NCI-H524 treated with DMSO at 0.1 percent for 48 hours (cell line): ENCODE data around the gene RAB44.
"Not testable (repeated sequence)": the region's sequence is repeated elsewhere in the genome, so short reads cannot be mapped to it uniquely, and the experiment has no call there.

Experiments
- DNase-seq: peaks from one replicate; lab custom pipeline; 2025; lab: John Stamatoyannopoulos, UW

Gene RAB44

DNA sequence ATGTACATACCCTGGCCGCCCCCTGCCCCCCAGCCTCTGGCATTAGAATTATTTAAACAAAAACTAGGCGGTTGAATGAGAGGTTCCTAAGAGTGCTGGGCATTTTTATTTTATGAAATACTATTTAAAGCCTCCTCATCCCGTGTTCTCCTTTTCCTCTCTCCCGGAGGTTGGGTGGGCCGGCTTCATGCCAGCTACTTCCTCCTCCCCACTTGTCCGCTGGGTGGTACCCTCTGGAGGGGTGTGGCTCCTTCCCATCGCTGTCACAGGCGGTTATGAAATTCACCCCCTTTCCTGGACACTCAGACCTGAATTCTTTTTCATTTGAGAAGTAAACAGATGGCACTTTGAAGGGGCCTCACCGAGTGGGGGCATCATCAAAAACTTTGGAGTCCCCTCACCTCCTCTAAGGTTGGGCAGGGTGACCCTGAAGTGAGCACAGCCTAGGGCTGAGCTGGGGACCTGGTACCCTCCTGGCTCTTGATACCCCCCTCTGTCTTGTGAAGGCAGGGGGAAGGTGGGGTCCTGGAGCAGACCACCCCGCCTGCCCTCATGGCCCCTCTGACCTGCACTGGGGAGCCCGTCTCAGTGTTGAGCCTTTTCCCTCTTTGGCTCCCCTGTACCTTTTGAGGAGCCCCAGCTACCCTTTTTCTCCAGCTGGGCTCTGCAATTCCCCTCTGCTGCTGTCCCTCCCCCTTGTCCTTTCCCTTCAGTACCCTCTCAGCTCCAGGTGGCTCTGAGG, 11.5 kb upstream of the RAB44 start:
- DNase-seq, result no peak

DNA sequence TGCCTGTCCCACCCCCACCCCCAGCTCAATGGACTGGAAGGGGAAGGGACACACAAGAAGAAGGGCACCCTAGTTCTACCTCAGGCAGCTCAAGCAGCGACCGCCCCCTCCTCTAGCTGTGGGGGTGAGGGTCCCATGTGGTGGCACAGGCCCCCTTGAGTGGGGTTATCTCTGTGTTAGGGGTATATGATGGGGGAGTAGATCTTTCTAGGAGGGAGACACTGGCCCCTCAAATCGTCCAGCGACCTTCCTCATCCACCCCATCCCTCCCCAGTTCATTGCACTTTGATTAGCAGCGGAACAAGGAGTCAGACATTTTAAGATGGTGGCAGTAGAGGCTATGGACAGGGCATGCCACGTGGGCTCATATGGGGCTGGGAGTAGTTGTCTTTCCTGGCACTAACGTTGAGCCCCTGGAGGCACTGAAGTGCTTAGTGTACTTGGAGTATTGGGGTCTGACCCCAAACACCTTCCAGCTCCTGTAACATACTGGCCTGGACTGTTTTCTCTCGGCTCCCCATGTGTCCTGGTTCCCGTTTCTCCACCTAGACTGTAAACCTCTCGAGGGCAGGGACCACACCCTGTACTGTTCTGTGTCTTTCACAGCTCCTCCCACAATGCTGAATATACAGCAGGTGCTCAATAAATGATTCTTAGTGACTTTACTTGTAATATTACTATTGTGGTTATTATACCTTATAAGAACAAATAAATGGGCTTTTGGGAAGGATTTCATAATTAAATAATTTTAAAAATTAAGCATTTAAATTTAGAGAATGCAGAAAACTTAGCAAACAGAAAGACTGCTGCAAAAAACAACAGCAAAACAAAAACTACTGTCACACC, 10.7 kb upstream of the RAB44 start:
- DNase-seq, result no peak

DNA sequence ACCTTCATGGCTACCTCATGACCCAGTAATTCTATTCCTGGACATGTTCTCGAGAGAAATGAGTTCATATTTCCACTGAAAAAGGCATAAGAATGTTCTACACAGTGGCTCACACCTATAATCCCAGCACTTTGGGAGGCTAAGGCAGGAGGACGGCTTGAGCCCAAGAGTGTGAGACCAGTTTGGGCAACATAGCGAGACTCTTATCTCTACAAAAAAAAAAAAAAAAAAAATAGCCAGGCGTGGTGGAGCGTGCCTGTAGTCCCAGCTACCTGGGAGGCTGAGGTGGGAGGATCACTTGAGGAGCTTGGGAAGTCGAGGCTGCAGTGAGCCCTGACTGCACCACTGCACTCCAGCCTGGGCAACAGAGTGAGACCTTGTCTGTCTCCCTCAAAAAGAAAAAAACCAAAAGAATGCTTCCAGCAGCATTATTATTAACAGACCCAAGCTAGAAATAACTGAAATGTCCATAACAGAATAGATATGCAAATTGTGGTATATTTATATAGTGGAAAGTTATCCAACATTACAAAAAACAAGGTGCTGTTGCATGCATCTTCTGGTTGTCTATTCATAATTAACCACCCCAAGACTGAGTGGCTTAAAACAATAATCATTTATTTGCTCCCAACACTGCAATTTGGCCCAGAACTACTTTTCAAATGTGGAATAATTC, 9.4 kb upstream of the RAB44 start:
- no peak for DNase-seq

DNA sequence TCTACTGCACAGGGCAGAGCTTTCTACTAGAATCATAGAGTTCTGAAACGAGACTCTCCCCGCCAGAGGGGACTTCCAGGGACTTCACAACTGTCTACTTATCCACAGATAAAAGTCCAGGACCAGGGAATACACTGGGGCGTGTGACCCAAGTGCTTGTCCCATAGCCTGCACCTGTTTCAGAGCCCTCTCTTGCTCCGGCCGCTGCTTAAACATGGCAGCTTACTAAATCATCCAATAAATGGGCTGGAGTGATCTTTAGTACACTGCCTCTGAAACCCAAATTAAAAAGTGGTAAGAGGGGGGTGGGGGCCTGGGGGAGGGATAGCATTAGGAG, 8.9 kb upstream of the RAB44 start:
- DNase-seq, result no peak

DNA sequence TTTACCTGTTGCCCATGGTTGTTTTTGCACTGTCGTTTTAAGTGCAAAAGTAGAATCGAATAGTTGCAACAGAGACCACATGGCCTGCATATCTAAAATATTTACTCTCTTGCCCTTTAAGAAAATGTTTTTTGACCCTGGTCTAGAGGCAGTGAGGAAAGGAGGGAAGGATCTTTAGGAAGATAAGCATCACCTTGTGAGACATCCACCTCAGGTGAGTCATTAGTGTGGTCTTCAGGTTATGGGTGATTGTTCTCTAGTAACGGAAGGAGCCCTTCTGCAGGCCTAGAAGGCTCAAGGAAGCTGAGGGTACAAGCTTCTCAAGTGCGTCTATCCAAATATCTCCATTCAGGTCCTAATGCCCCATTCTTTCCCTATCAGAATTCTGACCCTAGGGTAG, 6.6 kb upstream of the RAB44 start:
- DNase-seq, result no peak

DNA sequence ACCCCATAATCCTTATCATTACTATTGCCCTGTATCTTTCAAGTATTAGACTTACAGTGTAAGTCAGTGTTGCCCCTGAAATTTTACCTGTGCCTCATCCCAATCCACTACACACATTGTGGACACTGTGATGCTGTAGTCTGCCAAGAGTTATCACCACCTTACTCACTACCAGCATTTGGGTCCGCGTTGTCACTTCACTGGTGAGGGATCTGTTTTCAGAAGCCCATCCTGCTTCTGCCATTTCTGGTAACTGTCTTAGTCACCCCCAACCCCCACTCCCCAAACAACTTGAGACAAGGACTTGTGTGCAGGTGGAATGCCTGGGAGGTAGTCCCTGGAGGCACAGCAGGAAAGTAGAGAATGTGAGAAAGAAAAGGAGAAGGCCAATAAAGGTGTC, 6.0 kb upstream of the RAB44 start:
- no peak for DNase-seq

DNA sequence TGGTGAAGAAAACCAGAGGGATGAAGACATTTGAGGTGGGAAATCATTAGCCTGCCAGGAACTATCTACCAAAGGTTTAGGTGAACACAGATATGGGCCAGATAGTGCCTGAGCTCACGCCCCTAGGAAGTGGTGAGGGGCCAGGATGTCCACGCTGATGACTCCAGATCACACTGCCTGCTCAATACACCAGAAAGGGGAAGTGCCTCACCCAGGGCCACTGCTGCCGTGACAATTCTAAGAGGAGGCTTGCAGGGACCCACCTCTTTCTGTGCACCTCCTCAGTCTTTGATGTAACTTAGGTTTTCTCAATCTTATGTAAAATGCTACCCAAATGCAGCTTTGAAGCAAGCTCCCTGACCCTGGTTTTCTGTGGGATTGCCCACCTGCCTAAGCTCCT, 5.4 kb upstream of the RAB44 start:
- no peak for DNase-seq

DNA sequence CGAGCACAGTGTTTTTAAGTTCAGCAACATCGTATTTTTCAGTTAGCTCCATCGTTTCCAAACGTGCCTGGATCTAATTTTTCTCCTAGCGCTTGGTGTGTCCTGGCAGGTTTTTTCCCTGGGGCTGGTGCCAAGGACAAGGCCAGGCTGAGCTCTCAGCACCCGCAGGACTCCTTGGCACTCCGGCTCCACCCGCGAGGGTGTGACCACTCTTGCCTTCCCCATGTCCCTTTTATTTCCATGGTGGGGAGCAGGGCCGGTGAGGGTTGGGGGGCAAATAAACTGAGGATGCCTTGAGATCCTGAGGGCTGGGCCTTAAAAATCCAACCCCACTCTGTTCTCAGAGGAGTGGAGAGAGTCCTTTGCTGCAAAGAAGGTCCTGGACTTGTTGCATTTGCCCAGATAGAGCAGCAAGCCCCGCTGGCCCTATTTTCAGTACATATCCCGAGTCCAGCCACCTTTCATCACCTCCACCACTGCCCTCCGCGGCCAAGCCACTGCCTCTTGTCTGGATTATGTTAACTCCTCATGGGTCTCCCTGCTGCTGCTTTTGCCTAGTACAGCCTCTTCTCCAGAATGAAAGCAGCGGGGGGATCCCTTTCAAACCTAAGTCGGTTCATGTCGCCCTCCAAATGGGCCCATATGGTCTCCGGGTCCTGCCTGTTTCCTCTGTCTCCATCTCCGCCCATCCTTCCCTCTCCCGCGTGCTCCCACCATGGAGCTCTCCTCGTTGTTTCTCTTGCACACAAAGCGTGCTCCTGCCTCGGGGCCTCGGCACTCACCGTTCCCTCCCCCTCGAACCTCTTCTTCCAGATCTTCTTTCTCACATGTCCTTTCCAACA, 4.5 kb upstream of the RAB44 start:
- no peak for DNase-seq

DNA sequence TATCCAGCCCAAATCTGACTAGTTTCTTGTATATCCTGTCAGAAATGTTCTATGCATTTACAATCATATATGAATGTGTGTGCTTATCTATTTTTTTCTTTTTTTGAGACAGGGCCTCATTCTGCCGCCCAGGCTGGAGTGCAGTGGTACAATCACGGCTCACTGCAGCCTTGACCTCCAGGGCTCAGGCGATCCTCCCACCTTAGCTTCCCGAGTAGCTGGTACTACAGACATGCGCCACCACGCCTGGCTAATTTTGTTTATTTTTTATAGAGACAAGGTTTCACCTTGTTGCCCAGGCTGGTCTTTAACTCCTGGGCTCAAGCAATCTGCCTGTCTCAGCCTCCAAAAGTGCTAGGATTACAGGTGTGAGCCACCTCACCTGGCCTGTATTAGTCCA, 3.0 kb upstream of the RAB44 start:
- no peak for DNase-seq

DNA sequence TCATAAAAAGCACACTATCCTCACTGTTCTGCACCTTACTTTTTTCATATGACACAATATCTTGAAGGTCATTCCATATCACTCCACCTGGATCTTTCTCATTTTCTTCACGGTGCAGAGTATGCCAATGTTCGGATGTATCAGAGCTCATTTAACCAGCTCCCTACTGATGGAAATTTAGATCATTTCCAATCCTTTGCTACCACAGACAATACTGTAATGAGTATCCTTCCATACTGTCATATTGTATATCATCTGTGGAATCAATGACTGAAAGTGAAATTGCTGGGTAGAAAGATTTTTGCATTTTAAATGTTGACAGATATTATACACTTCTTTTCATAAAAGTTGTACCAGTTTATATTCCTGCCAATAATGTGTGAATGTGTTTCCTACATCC, 2.2 kb upstream of the RAB44 start:
- no peak for DNase-seq

DNA sequence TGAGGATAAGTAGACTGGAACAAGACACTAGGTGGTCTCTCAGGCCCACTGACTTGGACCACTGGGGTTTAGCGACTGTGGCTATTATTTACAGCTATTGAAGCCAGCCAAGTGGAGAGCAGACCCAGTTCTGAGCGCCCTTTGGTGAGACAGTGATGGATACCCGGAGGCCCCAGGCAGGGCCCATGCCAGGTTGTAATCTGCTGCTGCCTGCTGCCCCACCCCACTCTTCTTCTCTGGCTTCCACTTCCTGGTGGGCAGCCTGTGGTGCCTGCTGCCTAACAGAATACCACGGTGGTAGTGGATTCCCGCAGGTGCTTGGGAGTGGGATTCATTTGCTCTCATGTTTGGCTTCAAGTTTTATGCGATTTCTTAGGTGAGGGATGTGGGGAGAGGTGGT, 570 bp downstream of the RAB44 start:
- DNase-seq, result no peak

DNA sequence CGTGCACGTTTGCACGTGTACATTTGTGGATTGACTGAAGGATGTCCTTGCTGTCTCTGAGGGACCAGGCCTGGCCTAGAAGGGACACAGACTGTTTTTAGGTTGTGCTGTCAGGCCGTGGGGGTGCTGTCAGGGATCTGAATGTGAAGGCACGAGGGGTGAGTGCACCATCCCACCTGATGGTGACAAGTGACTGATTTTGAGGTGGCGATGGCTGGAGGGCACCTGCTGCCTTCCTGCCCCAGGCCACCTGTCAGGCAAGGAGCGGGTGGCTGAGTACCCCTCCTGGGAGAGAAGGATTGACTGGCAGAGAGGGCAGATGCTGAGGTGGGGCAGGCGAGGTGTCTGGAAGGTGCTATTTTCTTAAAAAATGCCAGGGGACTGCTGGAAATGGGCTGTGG, 1.2 kb downstream of the RAB44 start:
- DNase-seq, result no peak

DNA sequence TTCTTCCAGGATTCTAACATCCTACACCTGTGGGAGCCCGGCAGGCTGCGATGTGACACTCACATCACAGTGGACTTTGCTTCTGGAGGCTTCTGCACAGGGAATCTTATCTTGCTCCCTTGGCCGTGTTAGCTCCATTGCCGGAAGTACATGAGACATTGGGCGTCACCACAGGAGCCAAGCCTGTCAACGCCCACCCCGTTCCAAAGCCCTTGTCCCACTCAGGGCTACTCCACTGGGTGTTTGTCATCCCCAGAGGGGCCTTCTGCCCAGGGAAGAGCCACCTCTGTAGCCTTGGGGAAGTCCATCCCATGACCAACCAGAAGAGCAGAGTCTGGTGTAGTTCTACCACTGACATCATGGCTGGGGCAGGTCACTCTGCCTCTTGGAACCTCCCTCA, 1.7 kb downstream of the RAB44 start:
- DNase-seq, result no peak

DNA sequence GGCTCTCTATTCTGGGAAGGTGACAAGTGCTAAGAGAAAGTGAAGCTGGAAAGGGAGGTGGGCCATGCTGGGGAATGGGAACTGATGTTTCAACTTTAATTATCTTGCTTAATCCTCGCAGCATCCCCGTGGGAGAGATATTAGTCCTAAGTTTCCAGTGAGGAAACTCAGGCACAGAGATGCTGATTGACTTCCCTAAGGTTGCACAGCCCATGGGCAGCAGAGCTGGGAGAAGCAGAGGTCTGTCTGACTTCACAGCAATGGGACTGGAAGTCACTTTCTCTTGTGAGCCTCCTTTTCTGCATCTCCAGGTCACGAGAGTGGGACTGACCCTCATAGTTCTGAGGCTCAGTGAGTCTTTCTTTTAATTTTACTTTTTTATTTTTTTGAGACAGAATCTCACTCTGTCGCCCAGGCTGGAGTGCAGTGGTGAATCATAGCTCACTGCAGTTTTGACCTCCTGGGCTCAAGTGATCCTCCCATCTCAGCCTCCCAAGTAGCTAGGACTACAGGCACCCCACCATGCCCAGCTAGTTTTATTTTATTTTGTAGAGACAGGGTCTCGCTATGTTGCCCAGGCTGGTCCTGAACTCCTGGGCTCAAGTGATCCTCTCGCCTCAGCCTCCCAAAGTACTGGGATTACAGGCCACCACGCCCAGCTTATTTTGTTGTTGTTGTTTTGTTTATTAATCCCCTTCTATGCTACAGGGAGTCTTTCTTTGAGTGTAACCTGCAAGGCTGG, 2.6 kb downstream of the RAB44 start:
- no peak for DNase-seq

DNA sequence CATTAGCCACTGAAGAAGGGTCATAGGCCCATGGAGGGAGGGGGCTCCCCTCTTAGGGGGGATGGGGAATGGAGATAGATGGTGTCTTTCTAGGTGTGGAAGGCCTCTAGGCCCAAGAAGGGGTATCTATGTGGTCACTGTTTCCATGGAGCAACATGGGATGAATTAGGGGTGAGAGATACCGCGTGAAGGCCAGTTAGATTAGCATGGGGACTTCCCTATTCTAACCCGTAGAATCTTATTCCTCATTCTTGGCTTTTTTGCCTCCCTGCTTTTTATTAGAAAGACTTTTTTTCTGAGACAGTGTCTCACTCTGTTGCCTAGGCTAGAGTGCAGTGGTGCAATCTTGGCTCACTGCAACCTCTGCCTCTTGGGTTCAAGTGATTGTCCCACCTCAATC, 3.2 kb downstream of the RAB44 start:
- no peak for DNase-seq

DNA sequence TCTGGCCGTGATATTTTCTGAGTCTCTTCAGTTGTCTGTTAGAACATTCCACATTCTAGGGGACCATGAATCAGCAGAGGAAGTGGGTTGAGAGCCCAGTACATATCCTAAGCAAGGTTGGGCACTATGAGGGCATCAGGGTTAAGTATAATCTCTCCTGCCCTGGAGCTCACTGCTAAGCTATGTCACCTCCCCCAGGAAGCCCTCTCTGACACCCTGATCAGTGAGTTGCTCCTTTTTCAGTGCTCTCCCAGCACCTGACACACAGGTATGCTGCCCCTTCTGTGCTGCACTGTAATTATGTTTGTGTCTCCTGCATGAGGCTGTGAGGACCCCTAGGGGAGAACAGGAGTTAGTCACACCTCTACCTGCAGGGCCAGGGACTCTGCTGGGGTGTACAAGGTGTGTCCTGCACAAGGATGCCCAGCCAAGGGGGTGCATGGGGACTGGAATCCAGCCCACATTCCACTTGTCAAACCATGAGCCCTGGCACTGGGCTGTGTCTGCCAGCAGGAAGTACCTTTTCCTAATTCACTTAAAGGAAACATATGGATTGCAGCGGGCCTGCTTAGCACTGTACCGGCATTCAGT, 3.9 kb downstream of the RAB44 start:
- no peak for DNase-seq

DNA sequence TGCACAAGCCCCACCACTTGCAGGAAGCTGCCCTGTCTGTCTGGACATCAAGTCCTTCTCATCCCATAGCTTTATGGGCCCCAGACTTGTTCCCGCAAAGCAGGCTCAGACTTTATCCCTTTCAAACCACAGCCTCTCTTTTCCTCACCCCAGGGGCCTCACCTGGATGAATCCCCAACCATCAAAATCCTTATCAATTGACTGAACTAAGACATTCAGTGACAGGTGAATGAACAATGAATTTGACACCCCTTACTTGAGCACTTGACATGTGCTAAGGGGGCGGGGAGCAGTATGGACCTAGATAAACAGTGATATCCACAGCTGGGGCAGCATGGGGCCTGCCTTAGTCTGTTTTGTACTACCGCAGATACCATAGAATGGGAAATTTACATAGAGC, 5.0 kb downstream of the RAB44 start:
- DNase-seq, result no peak

DNA sequence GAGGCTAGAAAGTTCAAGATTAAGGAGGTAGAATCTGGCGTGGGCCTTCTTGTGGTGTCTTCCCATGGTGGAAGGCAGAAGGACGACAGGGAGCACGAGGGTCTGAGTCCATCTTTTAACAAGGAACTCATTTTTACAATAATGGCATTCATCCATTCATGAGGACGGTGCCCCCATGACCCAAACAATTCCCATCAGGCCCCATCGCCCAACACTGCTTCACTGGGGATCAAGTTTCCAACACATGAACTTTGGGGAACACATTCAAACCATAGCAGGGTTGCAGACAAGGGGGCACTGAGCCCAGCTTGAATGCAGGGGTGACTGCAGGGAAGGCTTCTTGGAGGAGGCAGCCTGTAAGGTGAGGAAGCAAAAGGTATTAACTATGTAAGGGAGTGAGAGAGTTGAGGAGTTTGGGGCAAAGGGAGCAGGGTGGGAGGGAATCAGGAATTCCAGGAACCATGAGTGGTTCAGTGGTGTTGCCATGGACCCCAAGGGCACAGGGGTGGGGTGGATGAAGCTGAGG, 5.5 kb downstream of the RAB44 start:
- no peak for DNase-seq

DNA sequence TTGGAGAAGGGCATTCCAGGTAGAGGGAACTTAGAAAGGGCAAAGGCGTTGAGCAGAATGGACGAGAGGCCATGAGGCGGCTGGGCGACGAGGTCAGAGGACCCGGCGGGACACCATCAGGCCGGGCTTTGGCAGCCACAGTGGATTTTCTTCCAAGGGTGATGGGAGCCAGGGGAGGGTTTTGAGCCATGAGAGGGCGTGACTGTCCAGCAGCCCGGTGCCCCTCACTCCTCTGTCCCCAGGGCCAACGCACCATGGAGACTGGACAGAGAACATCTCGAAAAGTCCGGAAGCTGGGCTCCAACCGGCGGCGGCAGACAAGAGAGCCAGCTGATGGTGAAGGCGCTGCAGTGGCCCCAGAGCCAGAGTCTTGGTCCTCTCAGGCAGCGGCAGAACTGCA, 6.4 kb downstream of the RAB44 start:
- DNase-seq, result no peak

DNA sequence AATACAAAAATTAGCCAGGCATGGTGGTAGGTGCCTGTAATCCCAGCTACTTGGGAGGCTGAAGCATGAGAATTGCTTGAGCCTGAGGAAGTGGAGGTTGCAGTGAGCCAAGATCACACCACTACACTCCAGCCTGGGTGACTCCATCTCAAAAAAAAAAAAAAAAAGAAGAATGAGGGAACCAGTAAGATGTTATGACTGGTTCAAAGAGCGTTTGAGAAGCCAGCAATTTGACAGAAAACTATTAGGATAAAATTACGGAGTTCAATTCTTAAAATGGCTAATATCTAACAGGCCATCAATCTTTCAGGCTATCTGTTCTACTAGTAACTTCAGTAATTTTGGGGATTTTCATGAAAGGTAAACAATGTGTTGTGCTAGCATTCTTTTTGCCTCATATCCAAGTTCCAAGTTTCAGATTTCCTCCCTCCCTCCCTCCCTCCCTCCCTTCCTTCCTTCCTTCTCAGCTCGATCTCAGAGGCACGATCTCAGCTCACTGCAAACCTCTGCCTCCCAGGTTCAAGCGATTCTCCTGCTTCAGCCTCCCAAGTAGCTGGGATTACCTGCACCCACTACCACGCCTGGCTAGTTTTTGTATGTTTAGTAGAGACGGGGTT, 7.4 kb downstream of the RAB44 start:
- not testable (repeated sequence) for DNase-seq

DNA sequence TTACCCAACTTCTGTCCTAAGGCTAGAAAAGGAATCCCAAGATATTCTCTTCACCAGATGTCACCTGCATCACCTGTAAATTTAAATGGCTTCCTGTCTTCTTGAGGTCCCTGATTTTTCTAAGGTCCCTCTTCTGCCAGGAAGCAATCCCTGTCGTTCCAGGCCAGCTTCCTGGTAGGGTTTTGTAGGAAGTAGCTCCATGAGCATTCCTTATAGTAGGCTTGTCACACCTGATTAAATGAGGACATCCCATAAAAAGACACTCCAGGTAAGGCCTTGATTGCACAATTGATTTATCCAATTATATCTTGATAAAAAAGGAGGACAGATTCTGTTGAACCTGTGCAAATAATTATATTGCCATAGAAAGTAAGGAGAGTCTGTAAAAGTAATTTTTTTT, 8.7 kb downstream of the RAB44 start:
- no peak for DNase-seq
